ENCODE results near the gene TEF. TPM values are rescaled to one million over a fixed set of nuclear protein-coding genes. Genes with fewer than 3 reads are reported as not detected.
"Not testable (repeated sequence)": the region's sequence is repeated elsewhere in the genome, so short reads cannot be mapped to it uniquely, and the experiment has no call there.

TEF gene
- polyA plus RNA-seq, 1 donor (not counting 4 experiments of a cell fraction or from before 2014, with no cell fraction given): 12.4 TPM

DNA sequence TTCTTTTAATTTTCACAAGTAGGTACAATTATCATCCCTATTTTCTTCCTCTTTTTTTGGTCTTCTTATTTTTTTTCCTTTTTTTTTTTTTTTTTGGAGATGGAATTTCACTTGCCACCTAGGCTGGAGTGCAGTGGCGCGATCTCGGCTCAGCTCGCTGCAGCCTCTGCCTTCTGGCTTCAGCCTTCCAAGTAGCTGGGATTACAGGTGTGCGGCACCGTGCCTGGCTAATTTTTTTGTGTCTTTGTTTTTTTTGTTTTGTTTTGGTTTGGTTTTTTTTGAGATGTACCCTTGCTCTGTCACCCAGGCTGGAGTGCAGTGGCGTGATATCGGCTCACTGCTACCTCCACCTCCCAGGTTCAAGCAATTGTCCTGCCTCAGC is 48.2 kb downstream of the TEF start:
- Histone ChIP-seq H3K79me2 (ENCODE audit: control insufficient read depth, insufficient read depth, low read length) (peaks cover 9% of the 10 kb centered on the region), H3K4me1 (ENCODE audit: control insufficient read depth, extremely low read depth, insufficient read depth, low read length) (no peaks in the 10 kb centered on the region), H2AFZ (ENCODE audit: control insufficient read depth, low read length) (no peak overlapping the region), H3K9me3 (ENCODE audit: control insufficient read depth, low read depth, low read length) (no peaks in the 10 kb centered on the region), H3K4me3 (ENCODE audit: control insufficient read depth in 2 of 3, extremely low read depth in 1 of 3, insufficient read depth in 2 of 3, low read depth in 1 of 3, low read length in 3 of 3) (no peak overlapping the region), H3K4me2 (ENCODE audit: control insufficient read depth, extremely low read depth, insufficient read depth, low read depth, low read length) (no peak overlapping the region), H4K20me1 (ENCODE audit: control insufficient read depth, extremely low read depth, insufficient read depth, low read length) (no peaks in the 10 kb centered on the region), H3K27ac (ENCODE audit: control insufficient read depth, insufficient read depth, low read length) (no peak overlapping the region), H3K27me3 (ENCODE audit: control insufficient read depth, extremely low read depth, insufficient read depth, low read length) (no peaks in the 10 kb centered on the region), H3K9me1 (ENCODE audit: control insufficient read depth, extremely low read depth, insufficient read depth, low read length) (no peaks in the 10 kb centered on the region), H3K9ac (ENCODE audit: control insufficient read depth, extremely low read depth, insufficient read depth, low read length) (no peak overlapping the region), H3K36me3 (ENCODE audit: control insufficient read depth in 2 of 2, extremely low read depth in 1 of 2, insufficient read depth in 2 of 2, low read length in 2 of 2) (peaks cover 9% of the 10 kb centered on the region in 2 experiments)
- dilution Hi-C loops (cut with MboI; ENCODE audit: extremely low pct_ligation_motif_present, low sequenced_read_pairs): no loop called here
- no peak for TF ChIP-seq EZH2 (IDR thresholded peaks at IDR 0.05; ENCODE audit: low read length)
- DNase-seq (ENCODE audit: low read depth, low spot score) (no peak), FAIRE-seq (no peak)

DNA sequence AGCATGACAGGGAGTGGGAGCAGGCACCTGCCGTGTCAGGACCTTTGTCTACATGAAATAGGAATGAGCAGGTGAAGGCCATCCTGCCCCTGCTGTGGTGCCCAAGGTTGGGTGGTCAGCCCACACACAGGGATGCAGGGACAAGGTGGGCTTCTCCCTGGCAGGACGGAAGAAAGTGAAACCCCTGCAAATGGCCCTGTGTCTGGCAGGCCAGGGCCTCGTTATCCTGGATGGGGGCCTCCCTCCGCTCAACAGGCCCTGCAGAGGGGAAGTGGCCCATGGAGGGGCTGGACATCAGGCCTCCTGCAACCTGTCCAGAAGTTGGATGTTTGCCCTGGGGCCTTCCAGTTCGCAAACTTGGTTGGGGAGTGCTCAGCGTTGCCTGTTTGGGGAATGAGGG is 49.9 kb downstream of the TEF start:
- Histone ChIP-seq H3K4me1 (ENCODE audit: control insufficient read depth, extremely low read depth, insufficient read depth, low read length) (no peaks in the 10 kb centered on the region), H3K4me2 (ENCODE audit: control insufficient read depth, extremely low read depth, insufficient read depth, low read depth, low read length) (no peak overlapping the region), H2AFZ (ENCODE audit: control insufficient read depth, low read length) (no peak overlapping the region), H4K20me1 (ENCODE audit: control insufficient read depth, extremely low read depth, insufficient read depth, low read length) (peaks cover 3% of the 10 kb centered on the region), H3K36me3 (ENCODE audit: control insufficient read depth in 2 of 2, extremely low read depth in 1 of 2, insufficient read depth in 2 of 2, low read length in 2 of 2) (peaks cover 24 to 25% of the 10 kb centered on the region in 2 experiments), H3K9ac (ENCODE audit: control insufficient read depth, extremely low read depth, insufficient read depth, low read length) (no peak overlapping the region), H3K27me3 (ENCODE audit: control insufficient read depth, extremely low read depth, insufficient read depth, low read length) (no peaks in the 10 kb centered on the region), H3K79me2 (ENCODE audit: control insufficient read depth, insufficient read depth, low read length) (peaks cover 25% of the 10 kb centered on the region), H3K9me3 (ENCODE audit: control insufficient read depth, low read depth, low read length) (no peaks in the 10 kb centered on the region), H3K27ac (ENCODE audit: control insufficient read depth, insufficient read depth, low read length) (no peak overlapping the region), H3K4me3 (ENCODE audit: control insufficient read depth in 2 of 3, extremely low read depth in 1 of 3, insufficient read depth in 2 of 3, low read depth in 1 of 3, low read length in 3 of 3) (no peak overlapping the region), H3K9me1 (ENCODE audit: control insufficient read depth, extremely low read depth, insufficient read depth, low read length) (no peaks in the 10 kb centered on the region)
- FAIRE-seq (no peak), DNase-seq (ENCODE audit: low read depth, low spot score) (no peak)
- TF ChIP-seq EZH2 (IDR thresholded peaks at IDR 0.05; ENCODE audit: low read length): no peak
- TF ChIP-seq, protein P1, sequence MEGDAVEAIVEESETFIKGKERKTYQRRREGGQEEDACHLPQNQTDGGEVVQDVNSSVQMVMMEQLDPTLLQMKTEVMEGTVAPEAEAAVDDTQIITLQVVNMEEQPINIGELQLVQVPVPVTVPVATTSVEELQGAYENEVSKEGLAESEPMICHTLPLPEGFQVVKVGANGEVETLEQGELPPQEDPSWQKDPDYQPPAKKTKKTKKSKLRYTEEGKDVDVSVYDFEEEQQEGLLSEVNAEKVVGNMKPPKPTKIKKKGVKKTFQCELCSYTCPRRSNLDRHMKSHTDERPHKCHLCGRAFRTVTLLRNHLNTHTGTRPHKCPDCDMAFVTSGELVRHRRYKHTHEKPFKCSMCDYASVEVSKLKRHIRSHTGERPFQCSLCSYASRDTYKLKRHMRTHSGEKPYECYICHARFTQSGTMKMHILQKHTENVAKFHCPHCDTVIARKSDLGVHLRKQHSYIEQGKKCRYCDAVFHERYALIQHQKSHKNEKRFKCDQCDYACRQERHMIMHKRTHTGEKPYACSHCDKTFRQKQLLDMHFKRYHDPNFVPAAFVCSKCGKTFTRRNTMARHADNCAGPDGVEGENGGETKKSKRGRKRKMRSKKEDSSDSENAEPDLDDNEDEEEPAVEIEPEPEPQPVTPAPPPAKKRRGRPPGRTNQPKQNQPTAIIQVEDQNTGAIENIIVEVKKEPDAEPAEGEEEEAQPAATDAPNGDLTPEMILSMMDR (optimal IDR thresholded peaks at IDR 0.05 in 1 of 3, IDR thresholded peaks at IDR 0.05 in 1 of 3, conservative IDR thresholded peaks at IDR 0.05 in 1 of 3; ENCODE audit: extremely low read depth in 1 of 3, insufficient read depth in 2 of 3, low read length in 3 of 3): no peak
- dilution Hi-C loops (cut with MboI; ENCODE audit: extremely low pct_ligation_motif_present, low sequenced_read_pairs): no loop called here

DNA sequence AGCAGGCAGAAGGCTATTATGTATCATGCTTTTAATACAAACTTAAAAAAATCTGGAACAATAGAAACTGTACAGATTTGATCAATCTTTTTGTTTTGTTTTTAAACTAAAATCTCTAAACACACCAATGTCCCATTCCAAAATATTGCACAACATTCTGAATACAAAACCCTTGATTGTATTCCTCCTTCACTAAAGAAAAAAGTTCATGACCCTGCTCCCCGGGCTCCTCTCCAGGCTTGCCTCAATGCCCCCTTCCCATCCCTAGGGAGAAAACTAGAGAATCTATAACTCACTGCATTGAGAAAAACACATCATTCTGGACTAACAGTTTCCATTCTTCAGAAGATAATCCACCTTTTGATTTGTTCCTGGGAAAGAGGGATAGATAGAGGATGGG is 51.7 kb downstream of the TEF start:
- DNase-seq (ENCODE audit: low read depth, low spot score); H3K27ac ChIP-seq (ENCODE audit: control insufficient read depth, insufficient read depth, low read length); H4K20me1 ChIP-seq (ENCODE audit: control insufficient read depth, extremely low read depth, insufficient read depth, low read length); dilution Hi-C loops (cut with MboI; ENCODE audit: extremely low pct_ligation_motif_present, low sequenced_read_pairs); H2AFZ ChIP-seq (ENCODE audit: control insufficient read depth, low read length); FAIRE-seq; H3K9ac ChIP-seq (ENCODE audit: control insufficient read depth, extremely low read depth, insufficient read depth, low read length); H3K9me1 ChIP-seq (ENCODE audit: control insufficient read depth, extremely low read depth, insufficient read depth, low read length); H3K4me3 ChIP-seq (ENCODE audit: control insufficient read depth in 2 of 3, extremely low read depth in 1 of 3, insufficient read depth in 2 of 3, low read depth in 1 of 3, low read length in 3 of 3); H3K9me3 ChIP-seq (ENCODE audit: control insufficient read depth, low read depth, low read length); H3K4me2 ChIP-seq (ENCODE audit: control insufficient read depth, extremely low read depth, insufficient read depth, low read depth, low read length); H3K4me1 ChIP-seq (ENCODE audit: control insufficient read depth, extremely low read depth, insufficient read depth, low read length); H3K27me3 ChIP-seq (ENCODE audit: control insufficient read depth, extremely low read depth, insufficient read depth, low read length): not testable (repeated sequence)
- Histone ChIP-seq H3K79me2 (ENCODE audit: control insufficient read depth, insufficient read depth, low read length) (peaks cover 38% of the 10 kb centered on the region), H3K36me3 (ENCODE audit: control insufficient read depth in 2 of 2, extremely low read depth in 1 of 2, insufficient read depth in 2 of 2, low read length in 2 of 2) (peaks cover 32 to 33% of the 10 kb centered on the region in 2 experiments)

DNA sequence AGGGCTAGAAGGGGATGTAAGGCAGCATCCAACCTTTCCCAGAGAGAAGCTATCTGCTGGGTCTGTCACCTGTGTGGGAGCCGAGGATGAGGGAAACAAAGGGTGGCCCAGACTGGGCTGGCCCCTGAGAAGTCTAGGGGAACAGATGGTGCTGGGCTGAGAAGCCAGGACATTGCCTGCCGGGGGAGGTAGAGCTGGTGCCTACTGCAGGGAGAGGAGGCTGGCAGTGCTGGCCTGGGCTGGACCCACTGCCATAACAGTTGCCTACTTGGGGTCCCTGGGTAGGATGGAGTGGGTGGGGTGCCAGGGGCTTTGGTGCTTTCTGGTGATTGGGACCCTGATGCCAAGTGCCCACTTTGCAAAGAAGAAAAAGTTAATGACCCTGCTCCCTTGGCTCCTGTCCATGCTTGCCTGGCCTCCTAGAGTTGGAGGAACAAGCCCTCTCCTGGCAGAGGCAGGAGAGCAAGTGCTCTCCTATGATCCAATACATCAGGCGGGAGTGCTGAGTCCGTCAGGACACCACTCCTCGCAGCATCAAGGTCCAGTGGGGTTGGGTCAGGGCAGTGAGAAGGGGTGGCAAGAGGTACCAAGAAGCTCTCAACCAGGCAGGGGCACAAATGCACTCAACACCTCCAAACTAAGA is 52.7 kb downstream of the TEF start:
- peaks cover 48% of the 10 kb centered on the region for H3K79me2 ChIP-seq (ENCODE audit: control insufficient read depth, insufficient read depth, low read length)

More for the DNA sequence above, 52.7 kb downstream of the TEF start:
- dilution Hi-C loops (cut with MboI; ENCODE audit: extremely low pct_ligation_motif_present, low sequenced_read_pairs); H3K9me1 ChIP-seq (ENCODE audit: control insufficient read depth, extremely low read depth, insufficient read depth, low read length); DNase-seq (ENCODE audit: low read depth, low spot score); H3K4me3 ChIP-seq (ENCODE audit: control insufficient read depth in 2 of 3, extremely low read depth in 1 of 3, insufficient read depth in 2 of 3, low read depth in 1 of 3, low read length in 3 of 3); H2AFZ ChIP-seq (ENCODE audit: control insufficient read depth, low read length); H3K9me3 ChIP-seq (ENCODE audit: control insufficient read depth, low read depth, low read length); H3K4me1 ChIP-seq (ENCODE audit: control insufficient read depth, extremely low read depth, insufficient read depth, low read length); FAIRE-seq; H3K27ac ChIP-seq (ENCODE audit: control insufficient read depth, insufficient read depth, low read length); H3K4me2 ChIP-seq (ENCODE audit: control insufficient read depth, extremely low read depth, insufficient read depth, low read depth, low read length); H3K27me3 ChIP-seq (ENCODE audit: control insufficient read depth, extremely low read depth, insufficient read depth, low read length); H4K20me1 ChIP-seq (ENCODE audit: control insufficient read depth, extremely low read depth, insufficient read depth, low read length); H3K9ac ChIP-seq (ENCODE audit: control insufficient read depth, extremely low read depth, insufficient read depth, low read length): not testable (repeated sequence)
- H3K36me3 ChIP-seq (ENCODE audit: control insufficient read depth in 2 of 2, extremely low read depth in 1 of 2, insufficient read depth in 2 of 2, low read length in 2 of 2): peaks cover 38 to 41% of the 10 kb centered on the region in 2 experiments
